WERI-Rb-1 (cell line): ENCODE data around the gene SPDYE3.
"Not testable (repeated sequence)": the region's sequence is repeated elsewhere in the genome, so short reads cannot be mapped to it uniquely, and the experiment has no call there.

ENCODE experiments used
- DNase-seq: peaks from one replicate; pipeline ENCODE4 v3.0.0-alpha.2; 2020
- H3K27ac ChIP-seq: fragments of 250-450 bp; sonication (Bioruptor Pico); 2 replicates; pipeline ENCODE4 v1.5.1; 2020; ENCODE audit warnings: mild to moderate bottlenecking, moderate library complexity
- H3K27me3 ChIP-seq: fragments of 250-450 bp; sonication (Bioruptor Pico); 2 replicates; pipeline ENCODE4 v1.5.1; 2021; ENCODE audit warnings: mild to moderate bottlenecking, low read depth, moderate library complexity; ENCODE audit not compliant: insufficient read depth, severe bottlenecking
- H3K36me3 ChIP-seq: fragments of 250-450 bp; sonication (Bioruptor Pico); 2 replicates; pipeline ENCODE4 v1.5.1; 2020; ENCODE audit warnings: mild to moderate bottlenecking, moderate library complexity
- H3K4me3 ChIP-seq: 2 replicates; pipeline ENCODE4 v1.5.1; 2011; ENCODE audit warnings: low read depth, mild to moderate bottlenecking, control low read depth, low read length
- H3K9me3 ChIP-seq: fragments of 250-450 bp; sonication (Bioruptor Pico); 2 replicates; pipeline ENCODE4 v1.5.1; 2021; ENCODE audit warnings: mild to moderate bottlenecking, moderate library complexity; ENCODE audit not compliant: severe bottlenecking
- TF ChIP-seq, protein P1 (sequence below): IDR thresholded peaks from 2 replicates; pipeline ENCODE4 v1.5.1; 2011; ENCODE audit warnings: low read depth, mild to moderate bottlenecking, control low read depth, inconsistent platforms, low read length

Gene SPDYE3

DNA sequence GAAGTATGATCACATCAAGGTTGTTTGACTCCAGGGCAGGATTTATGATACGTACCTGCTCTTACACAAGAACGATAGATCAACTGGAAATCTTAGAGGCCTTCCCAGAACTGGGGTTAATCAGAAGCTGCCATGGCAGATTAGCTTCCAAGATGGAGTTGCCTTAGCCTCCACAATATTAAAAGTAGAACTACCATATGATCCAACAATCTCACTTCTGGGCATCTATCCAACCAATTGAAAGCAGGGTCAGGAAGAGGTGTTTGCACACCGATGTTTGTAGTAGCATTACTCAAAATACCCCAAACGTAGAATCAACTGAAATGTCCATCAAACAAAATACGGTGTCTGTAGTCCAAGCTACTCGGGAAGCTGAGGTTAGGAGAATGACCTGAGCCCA is 57.0 kb downstream of the SPDYE3 start:
- Histone ChIP-seq H3K9me3 (no peaks in the 10 kb centered on the region), H3K4me3 (no peak overlapping the region), H3K27me3 (no peaks in the 10 kb centered on the region), H3K36me3 (peaks cover 63% of the 10 kb centered on the region), H3K27ac (no peak overlapping the region; the same call in 1 of the 2 replicates)
- TF ChIP-seq, protein P1, sequence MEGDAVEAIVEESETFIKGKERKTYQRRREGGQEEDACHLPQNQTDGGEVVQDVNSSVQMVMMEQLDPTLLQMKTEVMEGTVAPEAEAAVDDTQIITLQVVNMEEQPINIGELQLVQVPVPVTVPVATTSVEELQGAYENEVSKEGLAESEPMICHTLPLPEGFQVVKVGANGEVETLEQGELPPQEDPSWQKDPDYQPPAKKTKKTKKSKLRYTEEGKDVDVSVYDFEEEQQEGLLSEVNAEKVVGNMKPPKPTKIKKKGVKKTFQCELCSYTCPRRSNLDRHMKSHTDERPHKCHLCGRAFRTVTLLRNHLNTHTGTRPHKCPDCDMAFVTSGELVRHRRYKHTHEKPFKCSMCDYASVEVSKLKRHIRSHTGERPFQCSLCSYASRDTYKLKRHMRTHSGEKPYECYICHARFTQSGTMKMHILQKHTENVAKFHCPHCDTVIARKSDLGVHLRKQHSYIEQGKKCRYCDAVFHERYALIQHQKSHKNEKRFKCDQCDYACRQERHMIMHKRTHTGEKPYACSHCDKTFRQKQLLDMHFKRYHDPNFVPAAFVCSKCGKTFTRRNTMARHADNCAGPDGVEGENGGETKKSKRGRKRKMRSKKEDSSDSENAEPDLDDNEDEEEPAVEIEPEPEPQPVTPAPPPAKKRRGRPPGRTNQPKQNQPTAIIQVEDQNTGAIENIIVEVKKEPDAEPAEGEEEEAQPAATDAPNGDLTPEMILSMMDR = no peak
- no peak for DNase-seq

DNA sequence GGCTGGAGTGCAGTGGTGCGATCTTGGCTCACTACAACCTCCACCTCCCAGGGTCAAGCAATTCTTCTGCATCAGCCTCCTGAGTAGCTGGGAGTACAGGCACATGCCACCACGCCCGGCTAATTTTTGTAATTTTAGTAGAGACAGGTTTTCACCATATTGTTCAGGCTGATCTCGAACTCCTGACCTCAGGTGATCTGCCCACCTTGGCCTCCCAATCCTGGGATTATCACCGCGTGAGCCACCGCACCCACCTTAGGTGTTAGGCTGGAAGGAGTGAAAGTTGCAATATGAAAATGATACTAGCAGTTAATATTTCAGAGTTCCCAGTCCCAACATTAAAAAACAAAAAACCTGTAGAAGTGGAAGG is 58.5 kb downstream of the SPDYE3 start:
- not testable (repeated sequence) for H3K4me3 ChIP-seq, H3K9me3 ChIP-seq, H3K27ac ChIP-seq, H3K27me3 ChIP-seq, DNase-seq
- H3K36me3 ChIP-seq = peaks cover 49% of the 10 kb centered on the region

- Histone ChIP-seq H3K36me3 (peaks cover 42% of the 10 kb centered on the region), H3K9me3 (no peaks in the 10 kb centered on the region), H3K4me3 (no peak overlapping the region), H3K27ac (no peak overlapping the region), H3K27me3 (no peaks in the 10 kb centered on the region)
- DNase-seq = no peak
- TF ChIP-seq, protein P1 = no peak
Measured at GRCh38 chr7:100366411-100367250, 59.1 kb downstream of the SPDYE3 start.

DNA sequence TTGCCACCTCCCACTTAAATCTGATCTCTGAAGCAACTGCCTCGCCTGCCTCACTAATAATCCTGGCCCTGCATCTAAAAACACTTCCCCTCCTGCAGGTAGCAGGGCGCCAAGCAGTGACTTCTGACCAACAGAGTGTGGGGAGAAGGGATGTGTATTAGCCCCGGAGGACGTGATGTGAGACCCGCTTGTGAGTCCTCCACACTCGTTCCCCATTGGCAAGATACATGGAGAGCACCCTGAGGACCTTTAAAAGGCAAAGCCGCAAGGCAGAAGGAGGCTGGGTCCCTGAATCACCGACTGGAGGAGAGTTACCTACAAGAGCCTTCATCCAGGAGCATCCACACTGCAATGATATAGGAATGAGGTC is 59.7 kb downstream of the SPDYE3 start:
- DNase-seq = no peak
- Histone ChIP-seq H3K36me3 (peaks cover 36% of the 10 kb centered on the region), H3K27ac (no peak overlapping the region), H3K9me3 (no peaks in the 10 kb centered on the region), H3K27me3 (no peaks in the 10 kb centered on the region), H3K4me3 (no peak overlapping the region)
- TF ChIP-seq, protein P1 = no peak

DNA sequence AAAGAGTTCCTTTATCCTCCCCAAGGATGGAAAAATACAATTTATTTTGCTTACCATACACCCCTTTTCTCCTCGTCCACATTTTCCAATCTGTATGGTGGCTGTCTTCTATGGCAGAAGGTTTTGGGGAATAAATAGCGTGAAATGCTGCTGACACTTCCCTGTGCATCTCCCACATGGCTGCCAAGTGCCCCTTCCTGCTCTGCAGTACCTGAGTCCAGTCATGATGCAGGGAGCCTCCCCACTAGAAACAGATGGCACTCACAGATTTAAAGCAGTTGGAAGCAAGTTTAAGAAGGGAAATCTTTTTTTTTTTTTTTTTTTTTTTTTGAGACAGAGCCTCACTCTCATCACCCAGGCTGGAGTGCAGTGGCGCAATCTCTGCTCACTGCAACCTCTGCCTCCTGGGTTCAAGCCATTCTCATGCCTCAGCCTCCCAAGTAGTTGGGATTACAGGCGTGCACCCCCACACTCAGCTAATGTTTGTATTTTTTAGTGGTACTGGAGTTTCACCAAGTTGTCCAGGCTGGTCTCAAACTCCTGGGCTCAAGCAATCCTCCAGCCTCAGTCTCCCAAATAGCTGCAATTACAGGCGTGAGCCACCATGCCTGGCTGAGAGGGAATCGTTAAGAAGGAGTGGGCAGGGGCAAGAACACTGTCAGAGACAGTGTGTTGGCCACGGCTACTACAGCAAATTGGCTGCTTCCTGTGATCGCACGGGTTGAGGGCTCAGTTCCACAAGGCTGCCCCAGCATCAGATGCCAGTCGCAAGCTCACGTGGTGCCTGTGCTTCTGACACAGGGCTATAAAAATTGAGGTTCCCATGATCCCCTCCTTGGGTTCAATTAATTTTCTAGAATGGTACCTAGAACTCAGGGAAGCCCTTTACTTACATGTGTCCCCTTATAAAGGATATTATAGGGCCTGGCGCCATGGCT is 60.4 kb downstream of the SPDYE3 start:
- H3K36me3 ChIP-seq = peaks cover 35% of the 10 kb centered on the region
- H3K27me3 ChIP-seq = no peaks in the 10 kb centered on the region
- DNase-seq = no peak
- no peaks in the 10 kb centered on the region for H3K9me3 ChIP-seq
- H3K4me3 ChIP-seq = no peak overlapping the region
- H3K27ac ChIP-seq = no peak overlapping the region
- TF ChIP-seq, protein P1 = no peak

DNA sequence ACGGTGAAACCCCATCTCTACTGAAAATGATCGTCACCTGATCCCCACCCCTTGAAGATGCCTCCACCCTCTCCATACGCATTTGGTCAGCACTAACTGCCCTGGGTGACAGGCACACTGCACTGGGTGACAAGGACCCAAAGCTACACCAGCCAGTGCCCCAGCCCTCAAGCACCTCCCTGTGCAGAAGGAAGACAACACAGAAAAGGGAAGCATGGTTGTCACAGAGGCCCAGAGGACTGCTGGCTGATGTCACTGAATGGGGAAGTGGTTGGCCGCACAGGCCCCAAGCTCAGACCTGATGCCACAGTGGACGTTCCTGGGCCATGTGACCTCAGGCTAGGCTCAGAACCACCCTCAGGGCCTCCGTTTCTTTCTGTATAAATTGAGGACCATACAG is 61.6 kb downstream of the SPDYE3 start:
- Histone ChIP-seq H3K36me3 (peaks cover 24% of the 10 kb centered on the region), H3K27ac (no peak overlapping the region), H3K27me3 (no peaks in the 10 kb centered on the region), H3K9me3 (no peaks in the 10 kb centered on the region), H3K4me3 (no peak overlapping the region)
- DNase-seq = no peak
- TF ChIP-seq, protein P1 = no peak
